Activated naive CD4-positive, alpha-beta T cell treated with anti-CD3 and anti-CD28 coated beads for 36 hours (primary cell): ENCODE results near the gene SASS6. TPM values are rescaled to one million over a fixed set of nuclear protein-coding genes. Genes with fewer than 3 reads are reported as not detected.
A peak's percentile ranks its signal among the peaks of the same experiment; 100 is the strongest.

Source experiments
- CTCF ChIA-PET: fragments of 350-600 bp; sonication (Branson Sonifier 250); formaldehyde crosslinking; loops from one replicate; lab custom pipeline; 2021; ENCODE audit warnings: antibody characterized with exemption; lab: Charles Lee
- DNase-seq: peaks from one replicate; pipeline ENCODE4 v3.0.0-alpha.2; 2020
- H3K27ac Mint-ChIP-seq: one replicate; pipeline ENCODE4 v1.8.0; 2021; ENCODE audit warnings: mild to moderate bottlenecking, mixed read lengths
- H3K27me3 Mint-ChIP-seq: one replicate; pipeline ENCODE4 v1.8.0; 2021; ENCODE audit warnings: low read depth, mixed read lengths
- H3K36me3 Mint-ChIP-seq: one replicate; pipeline ENCODE4 v1.8.0; 2021; ENCODE audit warnings: low read depth, mixed read lengths
- H3K4me1 Mint-ChIP-seq: one replicate; pipeline ENCODE4 v1.8.0; 2021; ENCODE audit warnings: low read depth, mixed read lengths
- H3K4me3 Mint-ChIP-seq: one replicate; pipeline ENCODE4 v1.8.0; 2021; ENCODE audit warnings: mild to moderate bottlenecking, moderate library complexity, mixed read lengths
- H3K9me3 Mint-ChIP-seq: one replicate; pipeline ENCODE4 v1.8.0; 2021; ENCODE audit warnings: mixed read lengths
- intact Hi-C: fragments of 100-400 bp; cut with micrococcal nuclease; formaldehyde crosslinking; loops from one replicate; pipeline ENCODE4 v1.15.1; 2023
- total RNA-seq, 2 experiments: library from RNA; stranded (reverse); gene quantifications; one replicate each; pipeline ENCODE4 v1.2.3, GENCODE V29; 2021

SASS6 gene
- total RNA-seq, 2 experiments from 2014 or later = 8.2 TPM

DNA sequence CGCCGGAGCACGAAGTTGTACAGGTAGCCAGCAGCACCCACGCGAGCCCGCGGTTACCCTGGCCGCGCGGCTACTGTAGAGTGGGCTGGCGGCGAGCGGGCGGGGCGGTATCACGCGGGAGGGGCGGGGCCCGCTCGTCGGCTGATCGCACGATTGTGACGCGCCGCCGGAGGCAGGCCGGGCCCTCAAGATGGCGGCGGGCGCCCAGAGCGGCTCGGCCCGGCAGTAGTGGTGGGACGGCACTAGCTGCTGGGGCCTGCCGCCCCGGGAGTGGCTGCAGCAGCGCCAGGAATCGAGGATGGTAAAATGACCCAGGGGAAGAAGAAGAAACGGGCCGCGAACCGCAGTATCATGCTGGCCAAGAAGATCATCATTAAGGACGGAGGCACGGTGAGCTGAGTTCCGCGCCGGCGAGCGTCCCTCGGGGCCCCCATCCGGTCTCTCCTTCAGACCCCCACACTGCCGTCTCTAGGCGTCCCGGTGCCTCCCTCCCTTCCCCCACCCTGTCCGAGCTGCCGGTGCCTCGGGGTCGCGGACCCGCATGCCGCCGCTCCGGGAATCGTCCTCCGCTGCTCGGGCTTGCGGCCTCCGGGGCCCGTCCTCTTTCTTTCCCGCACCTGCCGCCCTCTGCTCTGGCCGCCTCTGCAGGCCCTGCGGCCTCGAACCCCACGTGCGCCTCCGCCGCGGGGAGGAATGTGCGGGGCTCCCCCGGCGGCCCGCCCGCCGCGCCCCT lies 94.6 kb downstream of the SASS6 start:
- Mint-ChIP-seq H3K4me1 (peaks cover 54% of the 10 kb centered on the region), H3K36me3 (peaks cover 31% of the 10 kb centered on the region)

DNA sequence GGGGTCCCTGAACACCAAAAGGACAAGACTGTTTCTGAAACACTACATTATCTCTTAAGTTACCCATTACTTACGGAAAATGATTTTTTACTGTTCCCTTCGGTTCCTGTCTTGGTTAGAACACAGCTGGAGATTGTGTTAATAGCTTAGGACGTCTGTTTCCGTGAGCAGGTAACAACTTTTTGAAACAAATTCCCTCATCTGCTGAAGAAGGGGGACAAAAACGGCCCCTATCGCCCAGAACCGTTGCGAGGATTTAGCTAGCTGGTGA lies 95.1 kb downstream of the SASS6 start:
- peaks cover 49% of the 10 kb centered on the region for H3K4me1 Mint-ChIP-seq

More for the DNA sequence above, 94.6 kb downstream of the SASS6 start:
- Mint-ChIP-seq H3K27me3 (no peaks in the 10 kb centered on the region), H3K9me3 (no peaks in the 10 kb centered on the region), H3K4me3 (peak overlapping the region; percentile 95), H3K27ac (peak overlapping the region; percentile 99)
- peak; percentile 89 for DNase-seq
- intact Hi-C loops = loop anchor here (1.0 to 5.0 kb wide), 16 partner anchors 8 to 1254 kb away; partner anchors contain the start of genes AGL, DBT, RTCA and TRMT13
- CTCF ChIA-PET = interaction anchor here (0.7 kb wide), 1 partner anchor 489 kb away, joined by 3 read pairs; no protein-coding TSS in a partner anchor

DNA sequence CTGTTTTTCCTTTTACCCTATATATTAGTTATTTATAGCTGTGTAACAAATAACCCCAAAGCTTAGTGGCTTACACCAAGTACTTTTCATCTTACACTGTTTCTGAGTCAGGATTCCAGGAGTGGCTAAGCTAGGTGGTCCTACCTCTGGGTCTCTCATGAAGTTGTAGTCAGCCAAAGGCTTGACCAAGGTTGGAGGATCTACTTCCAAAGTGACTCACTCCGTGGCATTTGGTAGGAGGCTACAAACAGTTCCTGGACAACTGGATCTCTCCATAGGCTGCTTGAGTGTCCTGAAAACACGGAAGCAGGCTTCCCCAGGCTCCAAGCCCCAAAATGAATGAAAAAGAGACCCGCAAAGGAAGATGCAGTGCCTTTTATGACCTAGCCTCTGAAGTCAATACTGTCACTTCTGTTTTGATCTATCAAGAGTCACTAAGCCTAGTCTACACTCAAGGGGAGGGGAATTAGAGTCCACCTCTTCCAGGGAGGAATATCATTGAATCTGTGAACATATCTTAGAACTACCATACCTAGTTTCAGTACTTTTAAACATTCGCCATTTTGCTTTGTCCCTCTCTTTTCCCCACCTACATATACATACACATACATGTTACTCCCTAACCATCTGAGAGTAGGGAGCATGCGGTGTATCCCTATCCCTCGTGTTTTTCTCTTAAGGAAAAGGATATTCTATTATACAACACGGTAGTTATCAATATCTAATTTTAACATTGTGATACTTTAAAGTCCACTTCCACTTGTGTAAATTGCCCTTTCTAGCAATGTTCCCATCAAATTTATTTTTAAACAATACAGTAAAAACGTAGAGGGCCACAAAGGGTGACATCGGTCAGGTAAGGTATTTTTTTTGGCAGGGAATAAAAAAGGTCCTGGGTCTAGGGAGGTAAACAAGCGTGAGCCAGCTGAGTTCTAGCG lies 95.7 kb downstream of the SASS6 start:
- peaks cover 43% of the 10 kb centered on the region for H3K4me1 Mint-ChIP-seq
- peak overlapping the region; percentile 99 for H3K27ac Mint-ChIP-seq
- no peak for DNase-seq
- H3K27me3 Mint-ChIP-seq = no peaks in the 10 kb centered on the region
- peaks cover 28% of the 10 kb centered on the region for H3K36me3 Mint-ChIP-seq
- peak overlapping the region; percentile 95 for H3K4me3 Mint-ChIP-seq
- CTCF ChIA-PET = interaction anchor here (0.7 kb wide), 1 partner anchor 490 kb away, joined by 3 read pairs; no protein-coding TSS in a partner anchor
- H3K9me3 Mint-ChIP-seq = no peaks in the 10 kb centered on the region
- intact Hi-C loops = loop anchor here (5.0 kb wide), 2 partner anchors 1225 to 1255 kb away; no protein-coding TSS in a partner anchor

More for the DNA sequence above, 95.1 kb downstream of the SASS6 start:
- Mint-ChIP-seq H3K27me3 (no peaks in the 10 kb centered on the region), H3K36me3 (peaks cover 28% of the 10 kb centered on the region), H3K27ac (peak overlapping the region; percentile 99), H3K4me3 (peak overlapping the region; percentile 95), H3K9me3 (no peaks in the 10 kb centered on the region)
- CTCF ChIA-PET = interaction anchor here (0.7 kb wide), 1 partner anchor 490 kb away, joined by 3 read pairs; no protein-coding TSS in a partner anchor
- intact Hi-C loops = loop anchor here (5.0 kb wide), 2 partner anchors 1225 to 1255 kb away; no protein-coding TSS in a partner anchor
- no peak for DNase-seq

DNA sequence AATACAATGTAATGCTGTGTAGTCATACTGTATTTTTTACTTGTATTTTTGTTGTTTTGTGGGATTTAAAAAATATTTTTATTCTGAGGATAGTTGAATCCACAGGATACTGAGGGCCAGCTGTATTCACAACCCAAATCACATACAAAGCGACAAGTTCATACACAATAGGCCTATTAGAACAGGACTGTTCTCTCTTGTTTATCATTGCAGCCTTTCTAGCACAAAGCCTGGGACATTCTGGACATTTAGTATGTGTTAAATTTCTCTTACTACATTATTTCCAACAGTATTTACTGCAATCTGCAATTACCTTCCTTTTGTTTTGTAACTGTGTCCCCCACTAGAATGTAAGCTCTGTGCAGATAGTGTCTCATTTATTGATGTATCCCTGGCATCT lies 97.5 kb downstream of the SASS6 start:
- DNase-seq = no peak
- CTCF ChIA-PET = no interaction called here
- Mint-ChIP-seq H3K36me3 (peaks cover 26% of the 10 kb centered on the region), H3K9me3 (no peaks in the 10 kb centered on the region), H3K4me3 (no peak overlapping the region), H3K27me3 (no peaks in the 10 kb centered on the region), H3K4me1 (peaks cover 29% of the 10 kb centered on the region), H3K27ac (no peak overlapping the region)
- intact Hi-C loops = loop anchor here (5.0 kb wide), 2 partner anchors 1223 to 1257 kb away; no protein-coding TSS in a partner anchor

DNA sequence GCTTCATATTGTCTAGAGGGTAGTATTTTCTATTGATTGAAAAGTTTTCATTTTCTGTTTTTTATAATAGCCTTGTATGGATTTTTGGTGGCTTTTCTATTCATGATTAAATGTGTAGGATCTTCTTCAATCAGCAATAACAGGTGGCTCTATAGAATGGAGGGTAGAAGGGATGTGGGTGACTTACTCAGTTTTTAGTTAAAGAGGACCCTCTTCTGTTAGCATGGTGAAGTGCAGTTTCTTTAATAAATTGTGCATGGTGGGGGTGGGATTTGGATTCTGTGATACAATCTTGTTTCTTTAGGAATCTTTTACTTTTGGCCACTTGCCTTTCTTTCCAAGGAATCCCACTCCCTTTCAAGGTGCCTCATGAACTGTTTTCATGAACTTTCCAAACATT lies 98.3 kb downstream of the SASS6 start:
- Mint-ChIP-seq H3K27ac (no peak overlapping the region), H3K27me3 (no peaks in the 10 kb centered on the region), H3K4me3 (no peak overlapping the region), H3K9me3 (no peaks in the 10 kb centered on the region), H3K36me3 (peaks cover 22% of the 10 kb centered on the region), H3K4me1 (peaks cover 23% of the 10 kb centered on the region)
- CTCF ChIA-PET = no interaction called here
- intact Hi-C loops = loop anchor here (1.0 kb wide), 1 partner anchor 226 kb away; no protein-coding TSS in a partner anchor
- DNase-seq = no peak

Other genes with a start within 250 kb of the SASS6 start
- gene SLC35A3, start 162.9 kb downstream of the SASS6 start, total RNA-seq = 10 to 100 TPM; 13.8 to 15.5 TPM
- 10 to 100 TPM; 12.9 to 16.6 TPM for gene TRMT13, start 233 bp upstream of the SASS6 start, total RNA-seq
- gene LRRC39, start 45.3 kb upstream of the SASS6 start, total RNA-seq = under 1 TPM; 0.22 to 0.36 TPM
- gene DBT, start 116.9 kb upstream of the SASS6 start, total RNA-seq = 10 to 100 TPM; 12.3 to 12.5 TPM
- gene RTCA, start 133.3 kb upstream of the SASS6 start, total RNA-seq = 10 to 100 TPM; 36.7 to 37.5 TPM
- gene CDC14A, start 219.6 kb upstream of the SASS6 start, total RNA-seq = 10 to 100 TPM; 10.1 to 13.1 TPM